ENCODE measurements around the gene METRN. TPM values are rescaled to one million over a fixed set of nuclear protein-coding genes. Genes with fewer than 3 reads are reported as not detected.

The METRN gene
- total and polyA plus RNA-seq, 5 experiments from 2014 or later, result 13.1 to 40.9 (median 22.1) TPM

DNA sequence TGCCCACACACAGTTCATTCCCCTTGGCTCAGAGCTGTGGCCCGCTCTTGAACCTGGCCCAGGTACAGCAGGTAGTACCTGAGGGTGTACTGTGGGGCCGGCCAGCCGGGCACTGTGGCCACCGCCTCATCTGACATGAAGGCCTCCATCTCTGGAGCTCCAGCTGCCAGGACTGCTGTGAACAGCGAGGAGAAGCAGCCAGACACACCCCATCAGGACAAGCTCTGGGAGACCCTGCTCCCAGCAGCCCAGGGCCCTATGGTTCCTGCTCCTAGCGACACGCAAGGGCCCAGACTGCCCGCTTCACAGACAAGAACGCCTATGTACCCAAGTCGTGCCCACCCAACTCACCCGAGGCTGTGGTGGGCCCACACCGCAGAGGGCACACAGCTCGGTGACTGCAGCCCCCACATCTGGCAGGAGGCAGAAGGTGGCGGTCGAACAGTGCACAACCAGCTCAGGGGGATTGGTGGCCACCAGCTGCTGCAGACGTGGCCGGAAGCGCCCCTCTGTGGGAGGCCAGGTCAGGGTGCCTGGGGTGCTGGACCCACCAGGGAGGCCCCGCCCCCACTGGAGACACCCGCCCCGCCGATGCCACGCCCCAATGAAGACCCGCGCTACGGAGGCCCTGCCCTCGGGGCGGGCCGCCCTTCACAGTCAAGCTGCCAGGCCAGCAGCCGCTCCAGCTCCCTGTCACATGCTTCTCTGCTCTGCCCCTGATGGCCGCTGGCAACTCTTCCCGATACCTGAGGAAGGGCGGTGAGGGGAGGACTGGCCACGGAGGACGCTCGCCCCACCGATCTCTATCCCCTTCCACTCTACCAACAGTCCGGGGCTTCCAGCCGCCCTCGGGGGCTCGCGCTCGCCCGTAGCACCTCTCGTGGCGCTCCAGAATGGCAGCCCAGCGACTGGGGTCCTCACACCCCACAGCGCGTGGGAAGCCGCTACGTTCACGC is 35.8 kb upstream of the METRN start:
- POLR2A ChIA-PET, result interaction anchor here (0.6 to 8.3 kb wide), 7 partner anchors 9 to 47 kb away, joined by 3 to 95 read pairs (median 6); partner anchors contain the start of genes CCDC78, RHOT2 and WDR24
- Mint-ChIP-seq H3K27me3 (peaks cover 0 to 2% (median 0%) of the 10 kb centered on the region in 5 donors), H3K9me3 (no peaks in the 10 kb centered on the region), H3K36me3 (peaks cover 0 to 14% (median 3%) of the 10 kb centered on the region in 3 donors), H3K4me3 (peak overlapping the region; percentile 66 to 90 (median 84)), H3K27ac (peak overlapping the region in 9 of 10 donors; percentile 37 to 94 (median 83)), H3K4me1 (peaks cover 7 to 46% (median 33%) of the 10 kb centered on the region in 4 donors)
- DNase-seq (peak in 9 of 10 donors; percentile 33 to 76 (median 55)), ATAC-seq (peak; percentile 23 to 27)

DNA sequence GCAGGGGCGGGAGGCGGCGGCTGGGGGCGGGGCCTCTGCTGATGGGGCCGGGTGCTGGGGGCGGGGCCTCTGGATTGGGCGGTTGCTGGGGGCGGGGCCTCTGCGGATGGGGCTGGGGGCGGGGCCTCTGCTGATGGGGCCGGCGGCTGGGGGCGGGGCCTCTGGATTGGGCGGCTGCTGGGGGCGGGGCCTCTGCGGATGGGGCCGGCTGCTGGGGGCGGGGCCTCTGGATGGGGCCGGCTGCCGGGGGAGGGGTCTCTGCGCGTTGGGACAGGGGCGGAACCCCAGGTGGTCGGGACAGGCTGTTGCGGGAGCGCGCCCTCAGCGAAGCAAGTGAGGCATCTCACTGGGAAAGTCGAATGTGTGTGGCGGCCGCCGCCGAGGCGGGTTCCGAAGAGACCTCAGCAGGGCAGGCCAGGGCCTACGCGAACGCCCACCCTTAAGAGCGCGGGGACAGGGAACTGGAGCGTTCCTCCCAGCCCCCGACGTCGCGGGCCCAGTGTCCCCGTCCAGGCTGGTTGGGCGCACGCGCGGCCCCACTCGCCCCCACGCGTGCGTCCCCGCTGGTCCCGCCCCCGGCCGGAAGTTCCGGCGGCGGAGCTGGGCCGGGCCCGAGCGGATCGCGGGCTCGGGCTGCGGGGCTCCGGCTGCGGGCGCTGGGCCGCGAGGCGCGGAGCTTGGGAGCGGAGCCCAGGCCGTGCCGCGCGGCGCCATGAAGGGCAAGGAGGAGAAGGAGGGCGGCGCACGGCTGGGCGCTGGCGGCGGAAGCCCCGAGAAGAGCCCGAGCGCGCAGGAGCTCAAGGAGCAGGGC is 34.9 kb upstream of the METRN start, which contains the start of gene STUB1:
TSS of gene STUB1 (plus strand) at position 597 of the 811 bp plus-strand sequence. CDS start at position 713, 116 bp downstream.
- peak; percentile 50 to 56 for ATAC-seq
- no peaks in the 10 kb centered on the region for H3K9me3 Mint-ChIP-seq
- H3K4me1 Mint-ChIP-seq, result peaks cover 7 to 44% (median 33%) of the 10 kb centered on the region in 4 donors

DNA sequence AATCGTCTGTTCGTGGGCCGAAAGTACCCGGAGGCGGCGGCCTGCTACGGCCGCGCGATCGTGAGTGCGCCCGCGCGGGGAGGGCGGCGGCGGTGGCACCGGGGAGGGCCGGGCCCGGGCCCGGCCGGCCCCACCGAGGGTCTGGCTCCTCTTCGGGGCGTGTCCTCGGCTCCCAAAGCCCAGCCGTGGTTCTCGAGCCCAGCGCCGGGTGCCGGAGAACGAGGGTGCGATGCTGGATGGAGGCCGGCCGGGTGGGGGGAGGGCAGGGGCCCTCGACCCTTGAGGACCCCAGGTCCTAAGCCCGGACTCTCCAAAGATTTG is 34.3 kb upstream of the METRN start:
- POLR2A ChIA-PET, result interaction anchor here (0.5 to 8.3 kb wide), 12 partner anchors 9 to 1291 kb away, joined by 3 to 95 read pairs (median 6); partner anchors contain the start of genes ANTKMT, CCDC78, DECR2 and HAGHL
- Mint-ChIP-seq H3K4me1 (peaks cover 7 to 41% (median 29%) of the 10 kb centered on the region in 4 donors), H3K4me3 (peak overlapping the region; percentile 64 to 86 (median 74)), H3K36me3 (peaks cover 0 to 12% (median 3%) of the 10 kb centered on the region in 3 donors), H3K27ac (peak overlapping the region in 4 of 10 donors; percentile 25 to 65 (median 58)), H3K9me3 (no peaks in the 10 kb centered on the region), H3K27me3 (peaks cover 0 to 2% (median 0%) of the 10 kb centered on the region in 5 donors)
- no peak for DNase-seq
- no peak for ATAC-seq

More for the DNA sequence above, 34.9 kb upstream of the METRN start, which contains the start of gene STUB1:
- Mint-ChIP-seq H3K27me3 (peaks cover 0 to 2% (median 0%) of the 10 kb centered on the region in 5 donors), H3K36me3 (peaks cover 0 to 12% (median 3%) of the 10 kb centered on the region in 3 donors), H3K27ac (peak within 1 kb of the TSS in 9 of 10 donors; percentile 61 to 94 (median 82)), H3K4me3 (peak within 1 kb of the TSS; percentile 75 to 90 (median 84))
- peak; percentile 74 to 97 (median 86) for DNase-seq
- POLR2A ChIA-PET, result interaction anchor here (0.5 to 8.3 kb wide), 11 partner anchors 10 to 1292 kb away, joined by 3 to 95 read pairs (median 6); partner anchors contain the start of genes ANTKMT, CCDC78, DECR2 and HAGHL

DNA sequence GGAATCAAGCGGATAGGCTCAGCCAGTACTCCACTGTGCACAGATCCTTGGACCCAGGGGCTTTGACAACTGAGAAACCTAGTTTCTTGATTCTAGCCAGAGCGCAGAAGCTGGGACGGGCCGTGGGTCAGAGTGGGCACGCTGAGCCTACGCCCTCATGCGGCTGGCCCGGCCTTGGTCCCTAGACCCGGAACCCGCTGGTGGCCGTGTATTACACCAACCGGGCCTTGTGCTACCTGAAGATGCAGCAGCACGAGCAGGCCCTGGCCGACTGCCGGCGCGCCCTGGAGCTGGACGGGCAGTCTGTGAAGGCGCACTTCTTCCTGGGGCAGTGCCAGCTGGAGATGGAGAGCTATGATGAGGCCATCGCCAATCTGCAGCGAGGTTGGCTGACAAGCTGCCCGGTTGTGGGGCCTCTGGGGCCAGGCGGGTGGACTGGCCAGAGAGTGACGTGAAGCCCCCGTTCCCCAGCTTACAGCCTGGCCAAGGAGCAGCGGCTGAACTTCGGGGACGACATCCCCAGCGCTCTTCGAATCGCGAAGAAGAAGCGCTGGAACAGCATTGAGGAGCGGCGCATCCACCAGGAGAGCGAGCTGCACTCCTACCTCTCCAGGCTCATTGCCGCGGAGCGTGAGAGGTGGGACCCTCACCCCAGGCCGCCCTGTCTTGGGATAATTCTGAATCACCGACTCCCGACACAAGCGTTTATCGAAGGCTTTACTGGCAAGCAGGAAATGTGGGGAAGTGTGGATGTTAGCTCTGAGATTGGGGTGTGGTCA is 33.8 kb upstream of the METRN start:
- H3K4me3 Mint-ChIP-seq, result peak overlapping the region; percentile 64 to 81 (median 71)
- H3K9me3 Mint-ChIP-seq, result no peaks in the 10 kb centered on the region
- peaks cover 0 to 13% (median 3%) of the 10 kb centered on the region in 3 donors for H3K36me3 Mint-ChIP-seq
- ATAC-seq (no peak), DNase-seq (no peak)
- POLR2A ChIA-PET, result interaction anchor here (0.5 to 8.3 kb wide), 14 partner anchors 9 to 1835 kb away, joined by 3 to 95 read pairs (median 5); partner anchors contain the start of genes ANTKMT, HAGHL, MCRIP2 and METTL26
- H3K4me1 Mint-ChIP-seq, result peaks cover 7 to 41% (median 32%) of the 10 kb centered on the region in 4 donors
- H3K27ac Mint-ChIP-seq, result peak overlapping the region in 7 of 10 donors; percentile 19 to 84 (median 44)
- H3K27me3 Mint-ChIP-seq, result peaks cover 0 to 2% (median 0%) of the 10 kb centered on the region in 5 donors

DNA sequence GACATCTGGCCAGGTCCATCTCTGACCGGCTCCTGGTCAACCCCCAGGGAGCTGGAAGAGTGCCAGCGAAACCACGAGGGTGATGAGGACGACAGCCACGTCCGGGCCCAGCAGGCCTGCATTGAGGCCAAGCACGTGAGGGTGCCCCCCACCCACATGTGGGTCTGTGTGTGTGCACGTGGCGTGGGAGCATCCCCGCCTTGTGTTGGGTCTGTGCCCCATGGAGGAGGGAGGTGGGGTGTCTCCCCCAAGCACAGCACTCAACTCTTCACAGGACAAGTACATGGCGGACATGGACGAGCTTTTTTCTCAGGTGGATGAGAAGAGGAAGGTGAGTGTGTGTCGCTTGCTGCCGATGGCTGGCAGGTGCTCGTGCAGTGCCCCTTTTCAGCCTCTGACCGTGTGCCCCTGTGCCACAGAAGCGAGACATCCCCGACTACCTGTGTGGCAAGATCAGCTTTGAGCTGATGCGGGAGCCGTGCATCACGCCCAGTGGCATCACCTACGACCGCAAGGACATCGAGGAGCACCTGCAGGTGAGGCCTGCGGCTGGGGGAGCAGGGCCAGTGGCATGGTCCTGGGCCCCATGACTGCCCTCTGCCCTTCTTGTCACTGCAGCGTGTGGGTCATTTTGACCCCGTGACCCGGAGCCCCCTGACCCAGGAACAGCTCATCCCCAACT is 33.0 kb upstream of the METRN start:
- H3K9me3 Mint-ChIP-seq, result no peaks in the 10 kb centered on the region
- H3K27ac Mint-ChIP-seq, result peak overlapping the region in 6 of 10 donors; percentile 19 to 84 (median 53)
- POLR2A ChIA-PET, result interaction anchor here (0.5 to 8.3 kb wide), 13 partner anchors 8 to 1283 kb away, joined by 3 to 95 read pairs (median 5); partner anchors contain the start of genes ANTKMT, HAGHL, MCRIP2 and METTL26
- peaks cover 7 to 36% (median 32%) of the 10 kb centered on the region in 4 donors for H3K4me1 Mint-ChIP-seq
- peaks cover 0 to 14% (median 3%) of the 10 kb centered on the region in 3 donors for H3K36me3 Mint-ChIP-seq
- no peak for DNase-seq
- H3K27me3 Mint-ChIP-seq, result no peaks in the 10 kb centered on the region
- peak overlapping the region; percentile 64 to 82 (median 78) for H3K4me3 Mint-ChIP-seq
- no peak for ATAC-seq

DNA sequence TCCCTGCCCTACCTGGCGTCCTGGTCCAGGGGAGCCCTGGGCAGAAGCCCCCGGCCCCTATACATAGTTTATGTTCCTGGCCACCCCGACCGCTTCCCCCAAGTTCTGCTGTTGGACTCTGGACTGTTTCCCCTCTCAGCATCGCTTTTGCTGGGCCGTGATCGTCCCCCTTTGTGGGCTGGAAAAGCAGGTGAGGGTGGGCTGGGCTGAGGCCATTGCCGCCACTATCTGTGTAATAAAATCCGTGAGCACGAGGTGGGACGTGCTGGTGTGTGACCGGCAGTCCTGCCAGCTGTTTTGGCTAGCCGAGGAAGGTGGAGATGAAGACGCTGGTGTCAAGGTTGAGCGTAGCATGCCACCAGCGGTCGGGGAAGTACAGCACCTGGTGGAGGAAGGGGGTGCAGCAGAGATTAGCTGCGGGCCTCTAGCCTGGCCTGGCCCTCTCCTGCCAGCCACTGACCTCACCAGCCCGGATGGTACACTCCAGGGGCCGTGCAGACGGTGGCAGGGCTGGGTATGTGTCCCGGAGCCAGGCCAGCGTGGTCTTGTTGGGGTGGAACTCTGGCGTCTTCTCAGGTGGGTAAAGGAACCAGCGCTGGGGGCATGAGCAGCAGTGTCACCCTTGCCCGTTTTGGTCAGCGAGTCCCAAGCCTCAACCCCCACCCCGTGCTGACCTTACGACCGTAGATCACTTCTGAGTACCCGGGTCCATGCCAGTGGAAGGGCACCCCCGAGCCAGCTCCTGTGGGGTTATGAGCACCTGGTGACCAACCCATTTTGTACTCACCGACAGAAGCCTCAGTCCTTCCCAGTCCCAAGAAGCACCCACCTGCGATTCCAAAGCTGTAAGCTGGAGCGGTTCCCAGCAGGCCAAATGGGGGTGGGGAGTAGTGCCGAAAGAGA is 32.2 kb upstream of the METRN start:
- Mint-ChIP-seq H3K36me3 (peaks cover 0 to 14% (median 3%) of the 10 kb centered on the region in 3 donors), H3K27me3 (no peaks in the 10 kb centered on the region), H3K4me3 (peak overlapping the region; percentile 64 to 82 (median 76)), H3K9me3 (no peaks in the 10 kb centered on the region), H3K27ac (peak overlapping the region in 8 of 10 donors; percentile 38 to 89 (median 76)), H3K4me1 (peaks cover 7 to 38% (median 32%) of the 10 kb centered on the region in 4 donors)
- POLR2A ChIA-PET, result interaction anchor here (0.5 to 8.3 kb wide), 7 partner anchors 7 to 476 kb away, joined by 3 to 95 read pairs (median 29); partner anchors contain the start of genes HAGHL, METTL26, RHOT2 and WDR24
- DNase-seq (no peak), ATAC-seq (no peak)

DNA sequence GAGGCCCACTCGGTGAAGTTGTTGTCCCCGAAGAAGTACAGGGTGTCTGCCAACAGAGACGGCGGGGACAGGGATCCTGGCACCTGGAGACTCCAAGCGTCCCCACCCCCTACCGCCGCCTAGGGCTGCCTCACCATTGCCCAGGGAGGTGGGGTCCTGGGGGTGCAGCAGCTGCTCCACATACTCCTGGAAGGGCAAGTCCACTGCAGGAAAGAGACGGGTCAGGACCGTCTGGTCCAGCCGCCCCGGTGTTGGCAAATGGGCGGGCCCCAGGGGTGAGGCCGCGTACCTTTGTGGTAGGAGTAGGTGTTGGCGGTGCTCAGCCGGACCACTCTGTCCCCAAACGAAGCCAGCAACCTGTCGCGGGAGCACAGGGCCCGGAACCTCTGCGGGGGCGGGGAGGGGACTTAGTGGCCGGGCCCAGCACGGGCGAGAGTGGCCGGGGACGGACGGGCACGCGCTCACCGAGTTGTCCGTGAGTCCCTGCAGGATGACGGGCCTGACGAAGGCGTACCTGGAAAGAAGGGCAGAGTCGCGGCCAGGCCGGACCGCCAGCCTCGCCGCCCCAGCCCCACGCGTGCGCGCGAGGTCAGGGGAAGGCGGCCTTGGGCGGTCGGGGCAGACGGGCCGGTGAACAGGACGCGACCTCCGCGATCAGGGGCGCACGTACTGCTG is 31.4 kb upstream of the METRN start:
- H3K4me3 Mint-ChIP-seq, result peak overlapping the region; percentile 56 to 82 (median 74)
- H3K27ac Mint-ChIP-seq, result peak overlapping the region in 7 of 10 donors; percentile 28 to 87 (median 78)
- no peak for DNase-seq
- no peaks in the 10 kb centered on the region for H3K9me3 Mint-ChIP-seq
- ATAC-seq, result no peak
- peaks cover 0 to 14% (median 3%) of the 10 kb centered on the region in 3 donors for H3K36me3 Mint-ChIP-seq
- H3K4me1 Mint-ChIP-seq, result peaks cover 7 to 44% (median 32%) of the 10 kb centered on the region in 4 donors
- POLR2A ChIA-PET, result interaction anchor here (0.5 to 8.3 kb wide), 9 partner anchors 12 to 1531 kb away, joined by 3 to 95 read pairs (median 4); partner anchors contain the start of genes METTL26, RHOT2 and WDR90
- no peaks in the 10 kb centered on the region for H3K27me3 Mint-ChIP-seq

DNA sequence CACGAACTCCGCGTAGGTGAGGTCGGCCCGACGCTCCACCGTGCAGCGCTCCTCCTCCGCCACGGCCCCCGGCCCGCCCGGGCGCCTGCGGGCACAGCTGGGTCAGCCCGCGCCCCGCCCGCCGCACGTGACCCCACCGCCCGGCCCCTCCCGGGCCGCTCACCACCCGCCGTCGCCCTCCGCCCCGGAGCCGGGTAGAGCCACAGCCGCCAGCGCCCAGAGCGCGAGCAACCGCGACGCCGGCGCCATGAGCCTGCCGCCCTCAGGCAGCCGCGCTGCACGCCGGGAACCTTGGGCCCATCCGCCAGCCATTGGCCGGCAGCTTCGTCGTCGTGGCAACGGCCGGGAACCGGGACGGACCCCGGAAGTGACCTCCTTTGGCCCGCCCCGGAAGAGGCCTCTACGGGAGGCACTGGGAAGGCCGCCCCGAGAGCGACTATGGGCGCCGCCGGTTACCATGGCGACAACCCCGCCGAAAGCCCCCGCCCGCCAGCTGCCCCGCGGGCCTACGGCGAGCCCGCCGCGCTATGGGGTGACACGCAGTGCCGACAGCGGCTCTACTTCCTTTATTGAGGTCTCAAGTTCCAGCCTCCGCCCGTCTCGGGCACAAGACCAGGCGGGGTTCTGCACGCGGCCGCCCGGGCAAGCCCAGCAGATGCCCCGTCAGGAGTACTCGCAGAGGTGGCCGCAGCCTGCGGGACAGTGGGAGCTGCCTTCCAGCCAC is 30.7 kb upstream of the METRN start, which contains the start of gene JMJD8:
TSS of gene JMJD8 (minus strand) at position 264 of the 724 bp plus-strand sequence. CDS start at position 249, 15 bp downstream.
- Mint-ChIP-seq H3K36me3 (peaks cover 0 to 14% (median 3%) of the 10 kb centered on the region in 3 donors), H3K4me1 (peaks cover 5 to 46% (median 34%) of the 10 kb centered on the region in 4 donors), H3K27me3 (no peaks in the 10 kb centered on the region), H3K4me3 (peak within 1 kb of the TSS; percentile 60 to 86 (median 76)), H3K9me3 (no peaks in the 10 kb centered on the region), H3K27ac (peak within 1 kb of the TSS in 8 of 10 donors; percentile 52 to 93 (median 80))
- DNase-seq (peak; percentile 91 to 98 (median 92)), ATAC-seq (peak; percentile 67 to 74)
- POLR2A ChIA-PET, result interaction anchor here (0.5 to 8.3 kb wide), 12 partner anchors 9 to 1530 kb away, joined by 3 to 95 read pairs (median 4); partner anchors contain the start of genes METTL26, RHOT2 and WDR90

Data from naive thymus-derived CD8-positive, alpha-beta T cell (primary cell).